ENCODE measurements around the gene CPVL. TPM values are rescaled to one million over a fixed set of nuclear protein-coding genes. Genes with fewer than 3 reads are reported as not detected.

The CPVL gene
- total RNA-seq, 1 donor from 2014 or later: not detected

DNA sequence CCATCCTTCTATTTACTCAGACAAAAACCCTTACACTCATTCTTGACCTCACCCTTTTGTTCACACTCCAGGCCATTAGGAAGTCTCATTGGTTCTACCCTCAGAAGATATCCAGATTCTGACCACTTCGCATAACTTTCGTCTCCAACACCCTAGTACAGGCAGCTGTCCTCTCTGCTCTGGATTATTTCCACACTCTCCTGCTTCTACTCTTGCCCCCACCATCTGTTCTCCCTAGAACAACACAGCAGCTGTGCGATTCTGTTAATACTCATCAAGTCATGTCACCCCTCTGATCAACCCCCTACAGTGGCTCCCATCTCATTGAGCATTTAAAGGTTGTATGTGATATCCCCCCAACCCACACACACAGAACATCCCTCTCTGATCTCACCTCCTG is 172.7 kb downstream of the CPVL start:
- peaks cover 15% of the 10 kb centered on the region for H3K9me3 Mint-ChIP-seq
- TF ChIP-seq, protein P1, sequence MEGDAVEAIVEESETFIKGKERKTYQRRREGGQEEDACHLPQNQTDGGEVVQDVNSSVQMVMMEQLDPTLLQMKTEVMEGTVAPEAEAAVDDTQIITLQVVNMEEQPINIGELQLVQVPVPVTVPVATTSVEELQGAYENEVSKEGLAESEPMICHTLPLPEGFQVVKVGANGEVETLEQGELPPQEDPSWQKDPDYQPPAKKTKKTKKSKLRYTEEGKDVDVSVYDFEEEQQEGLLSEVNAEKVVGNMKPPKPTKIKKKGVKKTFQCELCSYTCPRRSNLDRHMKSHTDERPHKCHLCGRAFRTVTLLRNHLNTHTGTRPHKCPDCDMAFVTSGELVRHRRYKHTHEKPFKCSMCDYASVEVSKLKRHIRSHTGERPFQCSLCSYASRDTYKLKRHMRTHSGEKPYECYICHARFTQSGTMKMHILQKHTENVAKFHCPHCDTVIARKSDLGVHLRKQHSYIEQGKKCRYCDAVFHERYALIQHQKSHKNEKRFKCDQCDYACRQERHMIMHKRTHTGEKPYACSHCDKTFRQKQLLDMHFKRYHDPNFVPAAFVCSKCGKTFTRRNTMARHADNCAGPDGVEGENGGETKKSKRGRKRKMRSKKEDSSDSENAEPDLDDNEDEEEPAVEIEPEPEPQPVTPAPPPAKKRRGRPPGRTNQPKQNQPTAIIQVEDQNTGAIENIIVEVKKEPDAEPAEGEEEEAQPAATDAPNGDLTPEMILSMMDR (IDR thresholded peaks at IDR 0.05): no peak
- ChIA-PET POLR2A (no interaction called here), CTCF (no interaction called here)
- H3K4me1 Mint-ChIP-seq: no peaks in the 10 kb centered on the region
- no peak overlapping the region for H3K27ac Mint-ChIP-seq
- ATAC-seq (ENCODE audit: low read depth): no peak
- no peak overlapping the region for H3K4me3 Mint-ChIP-seq
- no peak for DNase-seq
- H3K36me3 Mint-ChIP-seq (ENCODE audit: low read depth): no peaks in the 10 kb centered on the region
- H3K27me3 Mint-ChIP-seq: peaks cover 24% of the 10 kb centered on the region
- intact Hi-C loops (cut with micrococcal nuclease): no loop called here

DNA sequence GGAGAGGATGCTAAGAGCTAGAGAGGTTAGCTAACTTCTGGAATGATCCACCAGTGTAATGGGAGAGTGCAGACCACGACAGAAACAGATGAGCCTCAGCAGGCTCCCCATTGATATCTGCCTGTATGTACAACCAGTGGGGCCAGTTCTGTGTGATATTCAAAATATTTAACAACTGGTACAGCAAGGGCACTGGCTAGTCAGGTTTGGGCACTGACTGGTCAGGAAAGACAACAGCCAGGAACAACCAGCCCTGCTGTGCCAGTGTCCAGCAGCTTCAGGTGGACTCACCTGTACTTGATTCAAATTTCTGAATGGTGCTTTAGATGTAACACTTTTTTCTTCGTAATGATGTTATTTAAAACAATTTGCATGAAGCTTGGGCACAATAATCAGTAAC is 182.3 kb downstream of the CPVL start:
- Mint-ChIP-seq H3K36me3 (ENCODE audit: low read depth) (no peaks in the 10 kb centered on the region), H3K27ac (no peak overlapping the region), H3K4me3 (no peak overlapping the region), H3K4me1 (peaks cover under 1% of the 10 kb centered on the region), H3K27me3 (peaks cover 22% of the 10 kb centered on the region), H3K9me3 (no peaks in the 10 kb centered on the region)
- TF ChIP-seq, protein P1 (IDR thresholded peaks at IDR 0.05): no peak
- intact Hi-C loops (cut with micrococcal nuclease): no loop called here
- ChIA-PET CTCF (no interaction called here), POLR2A (no interaction called here)
- ATAC-seq (ENCODE audit: low read depth) (no peak), DNase-seq (no peak)

DNA sequence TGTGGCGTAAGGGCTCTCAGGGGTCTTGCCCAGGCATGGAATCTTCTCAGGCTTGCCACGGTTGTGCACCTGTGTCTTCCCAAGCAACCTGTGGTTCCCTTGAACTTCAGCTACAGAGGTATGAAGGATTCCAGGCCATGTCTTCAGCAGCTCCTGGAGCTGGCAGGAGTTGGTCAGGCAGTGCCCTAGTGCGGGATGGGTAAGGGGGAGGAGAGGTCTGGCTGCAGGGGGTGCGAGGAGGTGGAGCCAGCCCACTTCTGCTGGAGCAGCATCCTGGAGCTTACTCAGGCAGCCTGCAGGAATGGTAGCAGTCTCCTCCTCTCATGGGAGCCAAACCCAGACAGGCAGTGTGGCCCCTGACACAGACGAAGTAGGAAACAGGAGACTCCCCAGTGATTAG is 184.4 kb downstream of the CPVL start:
- Mint-ChIP-seq H3K36me3 (ENCODE audit: low read depth) (no peaks in the 10 kb centered on the region), H3K27ac (no peak overlapping the region), H3K4me3 (no peak overlapping the region), H3K4me1 (peaks cover 10% of the 10 kb centered on the region), H3K9me3 (no peaks in the 10 kb centered on the region), H3K27me3 (peaks cover 36% of the 10 kb centered on the region)
- ChIA-PET POLR2A (no interaction called here), CTCF (no interaction called here)
- TF ChIP-seq, protein P1 (IDR thresholded peaks at IDR 0.05): no peak
- DNase-seq (no peak), ATAC-seq (ENCODE audit: low read depth) (no peak)
- intact Hi-C loops (cut with micrococcal nuclease): no loop called here

DNA sequence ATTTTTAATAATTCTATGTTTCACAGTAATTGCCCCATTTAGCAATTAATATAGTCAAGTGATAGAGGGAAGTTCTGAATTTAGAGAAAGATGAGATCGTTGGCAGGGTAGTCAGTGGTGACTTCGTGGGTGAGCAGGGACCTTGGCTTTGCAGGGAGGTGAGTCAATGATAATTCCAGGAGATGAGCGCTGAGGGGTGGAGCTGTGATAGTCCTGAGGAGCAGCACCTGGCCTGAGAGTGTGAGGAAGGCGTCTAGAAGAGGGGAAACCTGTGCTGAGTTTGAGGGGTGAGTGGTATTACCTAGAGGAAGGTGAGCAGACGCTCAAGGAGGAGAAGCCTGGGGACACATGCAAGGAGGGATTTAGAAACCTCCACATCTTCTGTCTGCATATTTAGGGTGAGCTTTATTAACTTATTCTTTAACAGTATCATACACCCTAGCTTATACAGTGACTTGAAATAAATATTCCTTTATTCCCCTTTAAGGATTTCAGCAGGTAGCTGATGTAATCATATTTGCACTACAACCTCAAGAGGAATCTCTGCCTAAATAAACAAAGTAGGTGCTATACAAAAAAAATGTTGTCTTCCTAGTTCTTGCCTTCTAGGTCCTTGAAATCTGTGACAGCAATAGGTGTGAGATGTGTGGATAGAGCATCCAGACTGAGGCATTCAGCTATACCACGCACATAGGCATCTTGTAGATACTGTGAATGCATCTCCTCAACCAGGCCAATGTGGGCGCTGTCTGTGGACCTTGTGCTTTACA is 186.1 kb downstream of the CPVL start:
- Mint-ChIP-seq H3K4me3 (no peak overlapping the region), H3K27me3 (peaks cover 37% of the 10 kb centered on the region), H3K4me1 (peaks cover 14% of the 10 kb centered on the region), H3K27ac (no peak overlapping the region), H3K9me3 (no peaks in the 10 kb centered on the region), H3K36me3 (ENCODE audit: low read depth) (no peaks in the 10 kb centered on the region)
- intact Hi-C loops (cut with micrococcal nuclease): no loop called here
- ChIA-PET CTCF (no interaction called here), POLR2A (no interaction called here)
- DNase-seq: no peak
- ATAC-seq (ENCODE audit: low read depth): no peak
- TF ChIP-seq, protein P1 (IDR thresholded peaks at IDR 0.05): no peak

DNA sequence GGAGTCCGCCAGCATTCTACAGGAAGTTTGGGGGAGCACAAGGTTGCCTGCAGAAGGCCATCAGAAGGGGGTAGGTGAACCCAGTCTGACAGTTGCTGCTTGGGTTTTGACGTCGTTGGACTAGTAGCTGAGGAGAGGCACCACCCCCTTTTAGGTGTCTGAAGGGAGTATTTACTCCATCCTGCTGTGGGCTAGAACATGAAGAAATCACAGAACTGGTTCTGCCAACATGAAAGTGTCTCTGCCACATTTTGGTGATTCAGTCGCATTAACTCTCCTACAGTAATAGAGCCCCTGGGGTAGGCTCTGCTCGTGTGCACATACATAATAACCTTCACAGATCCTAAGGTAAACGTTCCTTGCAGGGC is 187.4 kb downstream of the CPVL start:
- peaks cover 14% of the 10 kb centered on the region for H3K4me1 Mint-ChIP-seq
- DNase-seq (no peak), ATAC-seq (ENCODE audit: low read depth) (no peak)
- ChIA-PET CTCF (no interaction called here), POLR2A (no interaction called here)
- TF ChIP-seq, protein P1 (IDR thresholded peaks at IDR 0.05): no peak
- intact Hi-C loops (cut with micrococcal nuclease): loop anchor here (10.0 kb wide), 1 partner anchor 1764 kb away; no protein-coding TSS in a partner anchor
- no peak overlapping the region for H3K4me3 Mint-ChIP-seq
- peaks cover 43% of the 10 kb centered on the region for H3K27me3 Mint-ChIP-seq
- no peaks in the 10 kb centered on the region for H3K9me3 Mint-ChIP-seq
- no peaks in the 10 kb centered on the region for H3K36me3 Mint-ChIP-seq (ENCODE audit: low read depth)
- no peak overlapping the region for H3K27ac Mint-ChIP-seq

All from activated B cell treated with CpG ODN at 0.5 μM for 24 hours (primary cell).